ENCODE data around the gene TNFRSF4. TPM values are rescaled to one million over a fixed set of nuclear protein-coding genes. Genes with fewer than 3 reads are reported as not detected.

TNFRSF4 gene
- total RNA-seq, 1 donor from 2014 or later, result 441 TPM

DNA sequence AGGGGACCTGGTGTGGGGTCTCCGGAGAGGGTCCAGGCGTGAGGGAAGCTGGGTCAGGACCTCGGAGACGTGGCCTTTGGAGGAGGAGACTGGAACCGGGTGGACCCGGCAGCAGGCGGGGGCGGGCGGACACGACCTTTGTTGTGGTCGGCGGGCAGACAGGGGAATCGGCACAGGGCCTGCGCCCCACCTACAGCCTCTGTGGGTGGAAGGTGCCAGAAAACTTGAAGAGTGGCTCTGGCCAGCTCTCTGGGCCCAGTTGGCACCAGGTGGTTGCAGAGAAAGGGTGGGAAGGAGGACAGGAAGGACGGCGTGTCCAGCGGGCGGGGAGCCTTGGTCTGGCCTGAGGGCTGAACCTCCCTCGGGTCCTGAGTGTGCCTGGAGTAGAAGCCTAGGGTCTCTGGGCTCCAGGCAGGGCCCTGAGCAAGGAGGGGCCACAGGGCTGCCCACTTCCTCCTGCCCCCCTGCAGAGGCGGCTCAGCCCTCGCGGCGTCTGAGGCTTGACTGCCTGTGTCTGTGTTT is 48.0 kb downstream of the TNFRSF4 start:
- no peak for DNase-seq (ENCODE audit: low spot score)
- Mint-ChIP-seq H3K4me3 (ENCODE audit: low read depth) (no peak overlapping the region), H3K36me3 (ENCODE audit: low read depth) (no peaks in the 10 kb centered on the region), H3K27me3 (ENCODE audit: low read depth) (peaks cover 3% of the 10 kb centered on the region), H3K4me1 (ENCODE audit: low read depth) (peaks cover 2% of the 10 kb centered on the region), H3K27ac (no peak overlapping the region), H3K9me3 (no peaks in the 10 kb centered on the region)
- intact Hi-C loops (cut with micrococcal nuclease), result no loop called here

DNA sequence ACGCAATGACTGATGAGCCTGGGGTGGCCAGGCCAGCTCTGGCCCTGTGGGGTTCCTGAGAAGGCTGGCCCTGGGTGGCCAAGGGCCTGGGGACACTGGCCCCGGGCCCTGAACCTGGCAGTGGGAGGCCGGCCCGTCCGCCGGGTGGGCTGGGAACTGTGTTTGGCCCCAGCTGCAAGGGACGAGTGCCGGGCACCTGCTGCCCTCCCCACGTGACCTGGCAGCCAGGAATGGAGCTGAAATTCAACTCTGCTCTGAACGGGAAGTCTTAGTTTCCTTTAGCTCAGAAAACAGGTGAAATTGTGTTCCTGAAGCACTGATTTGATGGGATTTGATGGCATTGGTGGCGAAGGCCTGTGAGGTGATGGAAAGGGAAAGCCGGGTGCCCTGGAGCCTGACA is 48.5 kb downstream of the TNFRSF4 start:
- H3K4me3 Mint-ChIP-seq (ENCODE audit: low read depth), result no peak overlapping the region
- H3K4me1 Mint-ChIP-seq (ENCODE audit: low read depth), result peaks cover 2% of the 10 kb centered on the region
- H3K9me3 Mint-ChIP-seq, result no peaks in the 10 kb centered on the region
- peaks cover 3% of the 10 kb centered on the region for H3K27me3 Mint-ChIP-seq (ENCODE audit: low read depth)
- no peak overlapping the region for H3K27ac Mint-ChIP-seq
- intact Hi-C loops (cut with micrococcal nuclease), result no loop called here
- DNase-seq (ENCODE audit: low spot score), result no peak
- H3K36me3 Mint-ChIP-seq (ENCODE audit: low read depth), result no peaks in the 10 kb centered on the region

DNA sequence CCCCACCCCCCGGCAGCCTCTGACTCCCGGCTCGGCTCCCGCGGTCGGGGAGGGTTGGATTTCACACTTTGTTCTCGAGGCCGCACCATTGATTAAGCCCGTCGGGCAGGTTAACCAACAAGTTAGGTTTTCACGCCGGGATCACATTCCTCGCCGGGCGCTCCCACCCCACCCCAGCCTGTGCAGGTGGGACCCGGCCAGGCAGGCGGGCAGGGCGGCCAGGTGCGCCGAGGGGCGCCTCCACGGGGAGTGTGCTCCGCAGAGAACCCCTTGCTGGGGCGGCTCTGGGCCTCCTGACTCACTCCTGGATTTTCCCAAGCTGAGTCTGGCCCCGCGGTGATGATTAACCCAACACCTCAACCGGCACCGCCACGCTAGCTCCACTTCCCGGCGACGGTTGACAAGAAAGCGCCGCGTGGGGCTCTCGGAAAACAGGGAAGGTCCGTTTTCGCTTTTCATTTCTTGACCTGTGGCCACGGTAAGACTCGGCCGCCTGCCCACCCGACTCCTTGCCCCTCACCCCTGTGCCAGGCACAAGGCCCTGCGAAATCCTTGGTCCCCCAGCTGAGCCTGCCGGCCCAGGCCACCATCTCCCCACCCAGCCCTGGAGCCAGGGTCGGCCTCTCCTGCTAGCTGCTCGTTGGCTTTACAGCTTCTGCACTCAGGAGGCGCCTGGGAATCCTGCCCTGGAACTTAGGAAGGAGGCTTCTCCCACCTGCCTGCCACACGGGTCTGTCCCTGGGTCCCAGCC is 49.1 kb downstream of the TNFRSF4 start:
- H3K4me3 Mint-ChIP-seq (ENCODE audit: low read depth), result no peak overlapping the region
- H3K27me3 Mint-ChIP-seq (ENCODE audit: low read depth), result no peaks in the 10 kb centered on the region
- H3K4me1 Mint-ChIP-seq (ENCODE audit: low read depth), result no peaks in the 10 kb centered on the region
- no peak for DNase-seq (ENCODE audit: low spot score)
- intact Hi-C loops (cut with micrococcal nuclease), result no loop called here
- H3K36me3 Mint-ChIP-seq (ENCODE audit: low read depth), result no peaks in the 10 kb centered on the region
- no peaks in the 10 kb centered on the region for H3K9me3 Mint-ChIP-seq
- no peak overlapping the region for H3K27ac Mint-ChIP-seq

DNA sequence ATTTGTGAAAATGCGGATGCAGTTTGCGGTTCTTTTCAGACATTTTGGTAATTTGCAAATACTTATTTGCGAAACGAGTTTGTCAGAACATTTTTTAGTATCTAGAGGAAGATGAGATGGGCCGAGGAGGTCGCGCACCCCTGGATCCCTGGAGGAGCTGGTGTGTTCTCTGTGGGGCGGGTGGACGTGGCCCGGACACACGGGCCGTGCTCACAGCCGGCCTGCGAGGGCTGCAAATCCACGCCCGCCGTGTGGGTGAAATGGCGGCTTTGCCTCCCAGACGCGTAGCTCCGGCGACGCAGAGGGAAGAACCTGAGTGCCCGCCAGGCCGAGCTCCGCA is 49.6 kb downstream of the TNFRSF4 start:
- no peak for DNase-seq (ENCODE audit: low spot score)
- Mint-ChIP-seq H3K9me3 (no peaks in the 10 kb centered on the region), H3K4me3 (ENCODE audit: low read depth) (no peak overlapping the region), H3K27ac (no peak overlapping the region), H3K4me1 (ENCODE audit: low read depth) (no peaks in the 10 kb centered on the region), H3K27me3 (ENCODE audit: low read depth) (no peaks in the 10 kb centered on the region), H3K36me3 (ENCODE audit: low read depth) (no peaks in the 10 kb centered on the region)
- intact Hi-C loops (cut with micrococcal nuclease), result no loop called here

DNA sequence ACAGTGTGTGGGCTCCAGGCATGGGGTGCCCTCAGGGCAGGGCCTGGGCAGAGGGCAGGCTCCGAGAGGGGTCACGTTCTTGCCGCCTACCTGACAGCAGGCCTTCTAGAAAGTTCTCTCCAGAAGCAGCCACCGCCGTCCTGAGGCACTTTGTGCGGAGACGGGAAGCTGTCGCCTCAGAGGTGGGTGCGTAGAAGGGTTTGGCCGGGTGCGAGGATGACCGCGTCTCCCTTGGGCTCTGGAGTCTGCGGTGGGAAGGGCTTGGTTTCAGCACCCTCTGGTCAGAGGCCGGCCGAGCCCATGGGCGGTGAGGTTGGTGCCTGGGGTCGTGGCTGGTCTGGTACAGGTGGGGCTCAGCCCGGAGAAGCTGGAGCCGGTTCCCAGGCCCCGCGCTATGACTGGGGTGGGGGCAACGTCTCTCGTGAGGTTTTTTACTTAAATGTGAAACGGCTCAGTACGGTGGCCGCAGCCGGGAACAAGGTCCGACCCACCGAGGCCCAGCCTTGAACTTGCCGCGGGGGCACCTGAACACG is 50.3 kb downstream of the TNFRSF4 start:
- no peak overlapping the region for H3K27ac Mint-ChIP-seq
- DNase-seq (ENCODE audit: low spot score), result no peak
- no peaks in the 10 kb centered on the region for H3K36me3 Mint-ChIP-seq (ENCODE audit: low read depth)
- no peaks in the 10 kb centered on the region for H3K27me3 Mint-ChIP-seq (ENCODE audit: low read depth)
- H3K4me1 Mint-ChIP-seq (ENCODE audit: low read depth), result no peaks in the 10 kb centered on the region
- no peak overlapping the region for H3K4me3 Mint-ChIP-seq (ENCODE audit: low read depth)
- H3K9me3 Mint-ChIP-seq, result no peaks in the 10 kb centered on the region
- intact Hi-C loops (cut with micrococcal nuclease), result no loop called here

DNA sequence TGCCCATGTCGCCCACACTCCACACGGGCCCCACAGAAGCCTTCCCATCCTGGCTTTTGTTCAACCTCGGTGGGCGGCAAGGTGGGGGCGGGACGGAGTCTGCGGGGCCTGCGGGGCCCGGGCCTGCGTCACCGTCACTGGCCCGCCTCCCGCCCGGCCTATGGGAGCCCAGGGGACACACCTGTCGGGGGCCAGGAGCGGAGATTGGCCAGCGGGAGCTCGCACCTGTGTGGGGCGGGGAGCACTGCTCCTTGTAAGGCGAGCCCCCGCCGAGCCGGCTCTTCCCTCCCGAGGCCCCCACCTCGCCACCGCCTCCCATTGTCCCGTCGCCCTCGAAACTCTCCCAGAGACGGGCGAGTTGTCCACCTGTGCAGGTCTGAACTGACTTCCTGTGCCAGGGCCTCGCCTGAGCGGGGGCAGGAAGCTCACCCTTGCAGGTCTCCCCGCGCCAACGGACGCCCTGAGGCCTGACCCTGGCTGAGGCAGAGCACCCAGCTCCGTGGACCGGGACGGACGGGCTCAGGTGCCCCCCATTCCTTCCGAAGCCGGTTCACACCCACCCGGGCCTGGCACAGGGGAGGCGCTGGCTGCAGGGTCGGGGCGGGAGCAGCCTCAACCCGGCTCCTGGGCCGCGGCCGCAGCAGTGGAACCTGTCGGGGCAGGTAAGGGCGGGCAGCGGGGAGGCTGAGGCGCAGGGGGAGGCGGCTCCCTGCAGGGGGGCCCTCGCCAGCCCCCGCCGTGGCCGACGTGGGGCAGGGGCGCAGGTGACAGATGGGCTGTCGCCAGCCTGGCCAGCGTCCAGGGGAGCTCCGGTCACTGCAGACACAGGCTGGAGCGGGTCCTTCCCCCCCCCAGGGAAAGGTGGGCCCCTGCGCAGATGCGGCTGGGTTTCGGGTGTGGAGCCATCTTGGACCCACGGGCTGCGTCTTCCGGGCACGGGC is 51.1 kb downstream of the TNFRSF4 start:
- H3K4me1 Mint-ChIP-seq (ENCODE audit: low read depth), result no peaks in the 10 kb centered on the region
- H3K27ac Mint-ChIP-seq, result no peak overlapping the region

DNA sequence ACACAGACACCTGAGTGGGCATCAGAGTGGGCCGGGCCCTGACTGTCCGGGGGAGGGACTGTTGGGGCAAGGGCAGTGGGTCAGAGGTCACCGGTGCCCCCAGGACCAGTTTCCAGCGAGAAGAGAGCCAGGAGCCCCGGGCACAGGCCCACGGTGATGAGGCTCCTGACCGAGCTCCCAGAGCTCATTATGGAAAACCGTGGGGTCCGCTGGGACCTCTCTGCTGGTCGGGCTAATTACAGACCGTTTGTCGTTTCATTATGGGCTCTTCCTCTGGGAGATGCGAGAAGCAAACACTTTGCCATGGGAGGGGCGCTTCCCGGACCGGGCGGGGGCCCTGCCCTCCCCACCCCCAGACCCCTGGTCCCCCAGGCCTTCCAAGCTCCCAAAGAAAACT is 52.3 kb downstream of the TNFRSF4 start:
- Mint-ChIP-seq H3K27me3 (ENCODE audit: low read depth) (no peaks in the 10 kb centered on the region), H3K27ac (no peak overlapping the region), H3K36me3 (ENCODE audit: low read depth) (no peaks in the 10 kb centered on the region), H3K4me3 (ENCODE audit: low read depth) (no peak overlapping the region), H3K4me1 (ENCODE audit: low read depth) (no peaks in the 10 kb centered on the region), H3K9me3 (no peaks in the 10 kb centered on the region)
- intact Hi-C loops (cut with micrococcal nuclease), result no loop called here
- DNase-seq (ENCODE audit: low spot score), result no peak

More for the DNA sequence above, 51.1 kb downstream of the TNFRSF4 start:
- no peaks in the 10 kb centered on the region for H3K27me3 Mint-ChIP-seq (ENCODE audit: low read depth)
- H3K9me3 Mint-ChIP-seq, result no peaks in the 10 kb centered on the region
- intact Hi-C loops (cut with micrococcal nuclease), result no loop called here
- no peaks in the 10 kb centered on the region for H3K36me3 Mint-ChIP-seq (ENCODE audit: low read depth)
- no peak overlapping the region for H3K4me3 Mint-ChIP-seq (ENCODE audit: low read depth)
- no peak for DNase-seq (ENCODE audit: low spot score)

Other genes with a start within 250 kb of the TNFRSF4 start
- 3.7 and 4.0 TPM in 2 replicates for gene PLEKHN1, start 247.7 kb downstream of the TNFRSF4 start, total RNA-seq
- not detected in 2 replicates for gene PERM1, start 232.1 kb downstream of the TNFRSF4 start, total RNA-seq
- 2.0 and 3.1 TPM in 2 replicates for gene HES4, start 214.1 kb downstream of the TNFRSF4 start, total RNA-seq
- 31.9 and 33.8 TPM in 2 replicates for gene ISG15, start 200.7 kb downstream of the TNFRSF4 start, total RNA-seq
- 27.6 and 29.2 TPM in 2 replicates for gene AGRN, start 194.0 kb downstream of the TNFRSF4 start, total RNA-seq
- not detected in 2 replicates for gene RNF223, start 139.8 kb downstream of the TNFRSF4 start, total RNA-seq
- 20.5 and 22.1 TPM in 2 replicates for gene C1orf159, start 98.1 kb downstream of the TNFRSF4 start, total RNA-seq
- gene TTLL10, start 40.3 kb downstream of the TNFRSF4 start, total RNA-seq, result not detected in 2 replicates
- 219 and 231 TPM in 2 replicates for gene TNFRSF18, start 7.6 kb downstream of the TNFRSF4 start, total RNA-seq
- gene SDF4, start 17.8 kb upstream of the TNFRSF4 start, total RNA-seq, result 161 and 164 TPM in 2 replicates
- gene B3GALT6, start 18.1 kb upstream of the TNFRSF4 start, total RNA-seq, result 34.6 and 35.8 TPM in 2 replicates
- 3.5 and 3.7 TPM in 2 replicates for gene C1QTNF12, start 32.6 kb upstream of the TNFRSF4 start, total RNA-seq
- gene UBE2J2, start 59.7 kb upstream of the TNFRSF4 start, total RNA-seq, result 79.3 and 81.0 TPM in 2 replicates
- 3.5 and 4.1 TPM in 2 replicates for gene SCNN1D, start 66.3 kb upstream of the TNFRSF4 start, total RNA-seq
- gene ACAP3, start 93.8 kb upstream of the TNFRSF4 start, total RNA-seq, result 43.4 and 50.1 TPM in 2 replicates
- 31.6 and 31.8 TPM in 2 replicates for gene PUSL1, start 94.4 kb upstream of the TNFRSF4 start, total RNA-seq
- gene INTS11, start 110.5 kb upstream of the TNFRSF4 start, total RNA-seq, result 127 and 138 TPM in 2 replicates
- 12.1 and 13.1 TPM in 2 replicates for gene CPTP, start 110.6 kb upstream of the TNFRSF4 start, total RNA-seq
- 0.32 and 0.44 TPM in 2 replicates for gene TAS1R3, start 117.1 kb upstream of the TNFRSF4 start, total RNA-seq
- gene DVL1, start 135.3 kb upstream of the TNFRSF4 start, total RNA-seq, result 53.8 and 60.7 TPM in 2 replicates
- 0.21 TPM in 1 of 2 replicates, not detected in the other for gene MXRA8, start 144.4 kb upstream of the TNFRSF4 start, total RNA-seq
- 133 TPM in 2 replicates for gene AURKAIP1, start 161.1 kb upstream of the TNFRSF4 start, total RNA-seq
- gene CCNL2, start 185.2 kb upstream of the TNFRSF4 start, total RNA-seq, result 123 and 124 TPM in 2 replicates
- gene MRPL20, start 193.1 kb upstream of the TNFRSF4 start, total RNA-seq, result 143 and 154 TPM in 2 replicates
- gene ANKRD65, start 207.1 kb upstream of the TNFRSF4 start, total RNA-seq, result not detected in 2 replicates
- gene VWA1, start 221.5 kb upstream of the TNFRSF4 start, total RNA-seq, result 4.0 and 4.7 TPM in 2 replicates
- gene ATAD3C, start 235.5 kb upstream of the TNFRSF4 start, total RNA-seq, result 0.53 and 0.62 TPM in 2 replicates

Measured in activated T-helper 2 cell treated with anti-CD3 and anti-CD28 coated beads, Interferon-gamma antibody, Interleukin-2, Interleukin-4, amounts not matched to agents 10 μg/mL and 5 μg/mL and 100 μg/mL, durations not matched to agents 14 hours and 24 hours and 36 hours (primary cell).